GM12878 (cell line): ENCODE measurements around the gene RNMT. TPM values are rescaled to one million over a fixed set of nuclear protein-coding genes. Genes with fewer than 3 reads are reported as not detected.

ENCODE experiments used
- CBFB ChIP-seq: IDR thresholded peaks from 2 replicates; pipeline ENCODE4 v1.6.1; 2016; ENCODE audit warnings: antibody characterized with exemption, low read depth
- EGR1 ChIP-seq, 2 experiments: IDR thresholded peaks; 1 replicate in 1 of 2; 2 replicates in 1 of 2; pipeline ENCODE4 v1.6.1; 2011 to 2012; ENCODE audit warnings: low read depth in 2 of 2, low read length in 2 of 2, borderline replicate concordance in 1 of 2, mild to moderate bottlenecking in 1 of 2, moderate library complexity in 1 of 2
- IKZF2 ChIP-seq, 2 experiments: fragments of 450-650 bp; IDR thresholded peaks; 2 replicates each; pipeline ENCODE4 v1.6.1; 2017; ENCODE audit warnings: mild to moderate bottlenecking in 2 of 2, moderate library complexity in 2 of 2
- KDM1A ChIP-seq: fragments of 200-600 bp; sonication (generic); IDR thresholded peaks from 2 replicates; pipeline ENCODE4 v1.6.1; 2016; ENCODE audit warnings: borderline replicate concordance
- NBN ChIP-seq: fragments of 450-650 bp; IDR thresholded peaks from 2 replicates; pipeline ENCODE4 v1.6.1; 2016
- PAX8 ChIP-seq: fragments of 450-650 bp; IDR thresholded peaks from 2 replicates; pipeline ENCODE4 v1.6.1; 2017; ENCODE audit warnings: mild to moderate bottlenecking, moderate library complexity
- RB1 ChIP-seq: fragments of 450-650 bp; formaldehyde crosslinking; IDR thresholded peaks from 2 replicates; pipeline ENCODE4 v1.6.1; 2017; ENCODE audit warnings: mild to moderate bottlenecking, borderline replicate concordance
- SUPT20H ChIP-seq: IDR thresholded peaks from 2 replicates; pipeline ENCODE4 v1.6.1; 2011; ENCODE audit warnings: low read depth, mild to moderate bottlenecking, low read length, moderate library complexity, borderline replicate concordance; ENCODE audit not compliant: control insufficient read depth
- YY1 ChIP-seq: IDR thresholded peaks from 2 replicates; pipeline ENCODE4 v1.6.1; 2011; ENCODE audit warnings: low read depth, mild to moderate bottlenecking, low read length
- polyA plus RNA-seq, 11 experiments: library from polyadenylated mRNA; depleted of rRNA in 4 of 11; unstranded in 6 of 11; stranded (reverse) in 5 of 11; fragments of >200 nt; fragmentation: Nextera tagmentation in 4 of 11; fragmentation: Illumina TruSeq in 1 of 11; extraction: Ambion mirVana in 4 of 11; extraction: Trizol in 1 of 11; gene quantifications; 1 replicate in 1 of 11; 2 replicates in 10 of 11; pipeline versions ENCODE4 v1.2.1 to v1.2.3, GENCODE V29; 2011 to 2016; ENCODE audit warnings: inconsistent platforms in 2 of 11, missing spikeins in 2 of 11, low read depth in 1 of 11
- total RNA-seq, 4 experiments: library from RNA; depleted of rRNA in 3 of 4; stranded (reverse); fragments of >200 nt in 3 of 4; fragmentation: Illumina TruSeq in 1 of 4; extraction: Trizol in 1 of 4; gene quantifications; 2 replicates each; pipeline versions ENCODE4 v1.2.1 to v1.2.3, GENCODE V29; 2013 to 2021
- TF ChIP-seq, protein P1 (sequence below): IDR thresholded peaks from 2 replicates; pipeline ENCODE4 v1.6.1; 2012; ENCODE audit warnings: low read depth, low read length, improper control_type of control experiment
- TF ChIP-seq, protein P2 (sequence below): fragments of 450-650 bp; IDR thresholded peaks from 2 replicates; pipeline ENCODE4 v1.6.1; 2017; ENCODE audit warnings: mild to moderate bottlenecking
- TF ChIP-seq, protein P3 (sequence below): fragments of 150-350 bp; IDR thresholded peaks from 2 replicates; pipeline ENCODE4 v1.6.1; 2016; ENCODE audit warnings: low read depth, low read length
- TF ChIP-seq, protein P4 (sequence below): fragments of 450-650 bp; IDR thresholded peaks from 2 replicates; pipeline ENCODE4 v1.6.1; 2018; ENCODE audit warnings: borderline replicate concordance, mild to moderate bottlenecking; ENCODE audit not compliant: partially characterized antibody
- TF ChIP-seq, protein P5 (sequence below), 3 experiments: IDR thresholded peaks in 2 of 3; conservative IDR thresholded peaks in 1 of 3; 2 replicates each; pipeline ENCODE4 v1.5.1; 2011; ENCODE audit warnings: low read depth in 3 of 3, low read length in 3 of 3, mild to moderate bottlenecking in 3 of 3, control low read depth in 2 of 3, moderate library complexity in 2 of 3, inconsistent platforms in 1 of 3, mixed read lengths in 1 of 3; ENCODE audit not compliant: control insufficient read depth in 2 of 3, insufficient read depth in 1 of 3; ENCODE audit errors: extremely low read depth in 1 of 3
- TF ChIP-seq, protein P6 (sequence below): fragments of 450-650 bp; IDR thresholded peaks from 2 replicates; pipeline ENCODE4 v1.6.1; 2016; ENCODE audit warnings: mild to moderate bottlenecking

RNMT gene
- total and polyA plus RNA-seq, 10 of the 15 experiments (the other 5 are each of a cell fraction or from before 2014, with no cell fraction given) = 18.1 to 63.2 (median 38.8) TPM

DNA sequence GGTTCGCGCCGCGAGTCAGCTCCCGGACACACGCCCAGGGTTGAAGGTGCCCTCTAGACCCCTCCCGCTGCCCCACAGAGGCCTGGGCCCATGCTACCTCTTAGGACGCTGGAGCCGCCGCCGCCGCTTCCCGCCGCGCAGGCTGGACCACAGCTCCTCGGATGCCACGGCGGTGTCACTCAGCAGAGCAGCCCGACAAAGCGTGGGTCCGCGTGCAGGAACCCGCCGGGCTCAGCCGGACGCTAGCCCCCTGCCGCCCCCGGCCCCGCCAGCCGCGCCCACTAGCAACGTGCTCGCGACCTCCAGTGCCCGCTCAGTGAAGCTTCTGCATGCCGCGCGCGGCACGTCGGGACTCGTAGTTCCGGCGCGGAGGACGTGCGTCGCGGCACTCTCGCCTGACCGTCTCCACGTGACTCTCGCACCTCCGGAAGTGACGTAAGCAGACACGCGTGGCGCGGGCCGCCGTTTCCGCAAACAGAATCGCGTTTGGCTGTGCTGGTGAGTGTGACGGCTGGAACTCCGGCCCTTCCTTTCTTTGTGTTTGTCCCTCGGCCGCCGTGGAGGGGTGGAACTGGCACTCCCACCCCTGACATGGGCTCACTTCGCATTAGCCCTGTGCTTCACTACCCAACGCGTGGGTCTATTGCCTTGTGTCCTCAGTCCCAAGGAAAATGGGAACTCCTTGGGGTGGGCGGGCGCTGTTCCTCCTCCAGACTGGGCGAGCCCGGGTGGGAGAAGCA is at the start of gene RNMT, which contains the start of gene FAM210A (continued):
- TF ChIP-seq, protein P1, sequence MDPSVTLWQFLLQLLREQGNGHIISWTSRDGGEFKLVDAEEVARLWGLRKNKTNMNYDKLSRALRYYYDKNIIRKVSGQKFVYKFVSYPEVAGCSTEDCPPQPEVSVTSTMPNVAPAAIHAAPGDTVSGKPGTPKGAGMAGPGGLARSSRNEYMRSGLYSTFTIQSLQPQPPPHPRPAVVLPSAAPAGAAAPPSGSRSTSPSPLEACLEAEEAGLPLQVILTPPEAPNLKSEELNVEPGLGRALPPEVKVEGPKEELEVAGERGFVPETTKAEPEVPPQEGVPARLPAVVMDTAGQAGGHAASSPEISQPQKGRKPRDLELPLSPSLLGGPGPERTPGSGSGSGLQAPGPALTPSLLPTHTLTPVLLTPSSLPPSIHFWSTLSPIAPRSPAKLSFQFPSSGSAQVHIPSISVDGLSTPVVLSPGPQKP = peak; percentile 95
- peak; percentile 40 to 78; a peak in 2 of 3 replicates for TF ChIP-seq EGR1 (IDR thresholded peaks at IDR 0.05; ENCODE audit: borderline replicate concordance in 1 of 2, low read depth in 2 of 2, low read length in 2 of 2)
- peak; percentile 96; the same call in 1 of the 2 replicates for TF ChIP-seq RB1
- TF ChIP-seq IKZF2 (IDR thresholded peaks at IDR 0.05) = 0 out of 4 replicates have a peak, but pooled peaks of 1 of the 2 experiments have one; percentile 18
- TF ChIP-seq, protein P2, sequence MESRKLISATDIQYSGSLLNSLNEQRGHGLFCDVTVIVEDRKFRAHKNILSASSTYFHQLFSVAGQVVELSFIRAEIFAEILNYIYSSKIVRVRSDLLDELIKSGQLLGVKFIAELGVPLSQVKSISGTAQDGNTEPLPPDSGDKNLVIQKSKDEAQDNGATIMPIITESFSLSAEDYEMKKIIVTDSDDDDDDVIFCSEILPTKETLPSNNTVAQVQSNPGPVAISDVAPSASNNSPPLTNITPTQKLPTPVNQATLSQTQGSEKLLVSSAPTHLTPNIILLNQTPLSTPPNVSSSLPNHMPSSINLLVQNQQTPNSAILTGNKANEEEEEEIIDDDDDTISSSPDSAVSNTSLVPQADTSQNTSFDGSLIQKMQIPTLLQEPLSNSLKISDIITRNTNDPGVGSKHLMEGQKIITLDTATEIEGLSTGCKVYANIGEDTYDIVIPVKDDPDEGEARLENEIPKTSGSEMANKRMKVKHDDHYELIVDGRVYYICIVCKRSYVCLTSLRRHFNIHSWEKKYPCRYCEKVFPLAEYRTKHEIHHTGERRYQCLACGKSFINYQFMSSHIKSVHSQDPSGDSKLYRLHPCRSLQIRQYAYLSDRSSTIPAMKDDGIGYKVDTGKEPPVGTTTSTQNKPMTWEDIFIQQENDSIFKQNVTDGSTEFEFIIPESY = no peak
- TF ChIP-seq, protein P3, sequence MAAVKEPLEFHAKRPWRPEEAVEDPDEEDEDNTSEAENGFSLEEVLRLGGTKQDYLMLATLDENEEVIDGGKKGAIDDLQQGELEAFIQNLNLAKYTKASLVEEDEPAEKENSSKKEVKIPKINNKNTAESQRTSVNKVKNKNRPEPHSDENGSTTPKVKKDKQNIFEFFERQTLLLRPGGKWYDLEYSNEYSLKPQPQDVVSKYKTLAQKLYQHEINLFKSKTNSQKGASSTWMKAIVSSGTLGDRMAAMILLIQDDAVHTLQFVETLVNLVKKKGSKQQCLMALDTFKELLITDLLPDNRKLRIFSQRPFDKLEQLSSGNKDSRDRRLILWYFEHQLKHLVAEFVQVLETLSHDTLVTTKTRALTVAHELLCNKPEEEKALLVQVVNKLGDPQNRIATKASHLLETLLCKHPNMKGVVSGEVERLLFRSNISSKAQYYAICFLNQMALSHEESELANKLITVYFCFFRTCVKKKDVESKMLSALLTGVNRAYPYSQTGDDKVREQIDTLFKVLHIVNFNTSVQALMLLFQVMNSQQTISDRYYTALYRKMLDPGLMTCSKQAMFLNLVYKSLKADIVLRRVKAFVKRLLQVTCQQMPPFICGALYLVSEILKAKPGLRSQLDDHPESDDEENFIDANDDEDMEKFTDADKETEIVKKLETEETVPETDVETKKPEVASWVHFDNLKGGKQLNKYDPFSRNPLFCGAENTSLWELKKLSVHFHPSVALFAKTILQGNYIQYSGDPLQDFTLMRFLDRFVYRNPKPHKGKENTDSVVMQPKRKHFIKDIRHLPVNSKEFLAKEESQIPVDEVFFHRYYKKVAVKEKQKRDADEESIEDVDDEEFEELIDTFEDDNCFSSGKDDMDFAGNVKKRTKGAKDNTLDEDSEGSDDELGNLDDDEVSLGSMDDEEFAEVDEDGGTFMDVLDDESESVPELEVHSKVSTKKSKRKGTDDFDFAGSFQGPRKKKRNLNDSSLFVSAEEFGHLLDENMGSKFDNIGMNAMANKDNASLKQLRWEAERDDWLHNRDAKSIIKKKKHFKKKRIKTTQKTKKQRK = no peak
- TF ChIP-seq CBFB = no peak
- TF ChIP-seq, protein P4, sequence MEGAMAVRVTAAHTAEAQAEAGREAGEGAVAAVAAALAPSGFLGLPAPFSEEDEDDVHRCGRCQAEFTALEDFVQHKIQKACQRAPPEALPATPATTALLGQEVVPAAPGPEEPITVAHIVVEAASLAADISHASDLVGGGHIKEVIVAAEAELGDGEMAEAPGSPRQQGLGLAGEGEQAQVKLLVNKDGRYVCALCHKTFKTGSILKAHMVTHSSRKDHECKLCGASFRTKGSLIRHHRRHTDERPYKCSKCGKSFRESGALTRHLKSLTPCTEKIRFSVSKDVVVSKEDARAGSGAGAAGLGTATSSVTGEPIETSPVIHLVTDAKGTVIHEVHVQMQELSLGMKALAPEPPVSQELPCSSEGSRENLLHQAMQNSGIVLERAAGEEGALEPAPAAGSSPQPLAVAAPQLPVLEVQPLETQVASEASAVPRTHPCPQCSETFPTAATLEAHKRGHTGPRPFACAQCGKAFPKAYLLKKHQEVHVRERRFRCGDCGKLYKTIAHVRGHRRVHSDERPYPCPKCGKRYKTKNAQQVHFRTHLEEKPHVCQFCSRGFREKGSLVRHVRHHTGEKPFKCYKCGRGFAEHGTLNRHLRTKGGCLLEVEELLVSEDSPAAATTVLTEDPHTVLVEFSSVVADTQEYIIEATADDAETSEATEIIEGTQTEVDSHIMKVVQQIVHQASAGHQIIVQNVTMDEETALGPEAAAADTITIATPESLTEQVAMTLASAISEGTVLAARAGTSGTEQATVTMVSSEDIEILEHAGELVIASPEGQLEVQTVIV = peak; percentile 81
- TF ChIP-seq KDM1A = no peak
- 0 out of 2 replicates have a peak, but pooled peaks have one; percentile 48 for TF ChIP-seq YY1
- TF ChIP-seq PAX8 = no peak
- TF ChIP-seq, protein P5, sequence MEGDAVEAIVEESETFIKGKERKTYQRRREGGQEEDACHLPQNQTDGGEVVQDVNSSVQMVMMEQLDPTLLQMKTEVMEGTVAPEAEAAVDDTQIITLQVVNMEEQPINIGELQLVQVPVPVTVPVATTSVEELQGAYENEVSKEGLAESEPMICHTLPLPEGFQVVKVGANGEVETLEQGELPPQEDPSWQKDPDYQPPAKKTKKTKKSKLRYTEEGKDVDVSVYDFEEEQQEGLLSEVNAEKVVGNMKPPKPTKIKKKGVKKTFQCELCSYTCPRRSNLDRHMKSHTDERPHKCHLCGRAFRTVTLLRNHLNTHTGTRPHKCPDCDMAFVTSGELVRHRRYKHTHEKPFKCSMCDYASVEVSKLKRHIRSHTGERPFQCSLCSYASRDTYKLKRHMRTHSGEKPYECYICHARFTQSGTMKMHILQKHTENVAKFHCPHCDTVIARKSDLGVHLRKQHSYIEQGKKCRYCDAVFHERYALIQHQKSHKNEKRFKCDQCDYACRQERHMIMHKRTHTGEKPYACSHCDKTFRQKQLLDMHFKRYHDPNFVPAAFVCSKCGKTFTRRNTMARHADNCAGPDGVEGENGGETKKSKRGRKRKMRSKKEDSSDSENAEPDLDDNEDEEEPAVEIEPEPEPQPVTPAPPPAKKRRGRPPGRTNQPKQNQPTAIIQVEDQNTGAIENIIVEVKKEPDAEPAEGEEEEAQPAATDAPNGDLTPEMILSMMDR (IDR thresholded peaks at IDR 0.05 in 2 of 3, conservative IDR thresholded peaks at IDR 0.05 in 1 of 3; ENCODE audit: control insufficient read depth in 2 of 3, extremely low read depth in 1 of 3, insufficient read depth in 1 of 3, low read depth in 3 of 3, low read length in 3 of 3) = peak in 2 of 3 experiments; percentile 3 to 43; a peak in 2 of 6 replicates
- peak; percentile 93 for TF ChIP-seq NBN
- TF ChIP-seq, protein P6, sequence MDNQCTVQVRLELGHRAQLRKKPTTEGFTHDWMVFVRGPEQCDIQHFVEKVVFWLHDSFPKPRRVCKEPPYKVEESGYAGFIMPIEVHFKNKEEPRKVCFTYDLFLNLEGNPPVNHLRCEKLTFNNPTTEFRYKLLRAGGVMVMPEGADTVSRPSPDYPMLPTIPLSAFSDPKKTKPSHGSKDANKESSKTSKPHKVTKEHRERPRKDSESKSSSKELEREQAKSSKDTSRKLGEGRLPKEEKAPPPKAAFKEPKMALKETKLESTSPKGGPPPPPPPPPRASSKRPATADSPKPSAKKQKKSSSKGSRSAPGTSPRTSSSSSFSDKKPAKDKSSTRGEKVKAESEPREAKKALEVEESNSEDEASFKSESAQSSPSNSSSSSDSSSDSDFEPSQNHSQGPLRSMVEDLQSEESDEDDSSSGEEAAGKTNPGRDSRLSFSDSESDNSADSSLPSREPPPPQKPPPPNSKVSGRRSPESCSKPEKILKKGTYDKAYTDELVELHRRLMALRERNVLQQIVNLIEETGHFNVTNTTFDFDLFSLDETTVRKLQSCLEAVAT = peak; percentile 25; the same call in 1 of the 2 replicates
- no peak for TF ChIP-seq SUPT20H
